ENCODE measurements around the gene IRX3.

Gene IRX3

DNA sequence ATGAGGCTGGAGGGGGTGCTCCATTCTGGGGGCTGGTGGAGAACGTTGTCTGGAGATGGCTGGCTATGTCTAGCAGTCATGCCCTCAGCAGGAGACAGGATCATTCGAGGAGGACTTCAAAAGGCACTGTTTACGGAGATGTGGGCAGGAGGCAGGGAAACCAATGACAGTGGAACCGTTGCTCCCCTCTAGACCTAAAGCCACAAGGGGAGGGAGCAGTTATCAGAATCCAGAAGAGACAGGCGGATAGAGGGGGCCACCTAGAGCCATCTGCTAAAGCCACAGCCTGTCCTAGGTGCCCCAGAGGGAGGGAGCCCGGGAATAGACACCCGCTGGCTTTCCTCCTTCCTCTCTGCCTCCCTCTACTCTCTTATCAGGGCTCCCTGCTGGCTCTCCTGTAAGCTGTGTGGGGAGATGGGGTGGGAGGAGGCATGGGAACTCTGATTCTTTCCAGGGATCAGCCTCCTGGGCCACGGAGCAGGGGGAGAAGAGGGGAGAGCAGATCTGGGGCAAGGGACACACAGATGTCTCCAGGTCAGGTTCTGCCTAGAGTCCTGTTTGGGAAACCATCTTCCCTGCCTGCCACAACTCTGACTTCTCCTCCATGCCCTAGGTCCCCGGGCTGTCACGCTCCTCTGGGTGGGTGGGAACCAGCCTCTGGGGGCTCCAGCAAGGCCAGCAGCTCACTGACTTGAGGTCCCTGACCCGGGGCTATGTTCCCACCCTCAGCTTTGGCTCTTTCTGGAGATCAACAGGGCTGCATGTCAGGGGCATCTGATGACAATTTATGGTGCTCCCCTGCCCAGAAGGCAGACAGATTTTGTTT lies 42.3 kb downstream of the IRX3 start:
- no peak overlapping the region for H3K9ac ChIP-seq (ENCODE audit: low read depth, low read length)
- no peaks in the 10 kb centered on the region; the same call in 1 of the 2 replicates for H3K9me3 ChIP-seq (ENCODE audit: control insufficient read depth, insufficient read depth, low read length)
- no peaks in the 10 kb centered on the region for H3K36me3 ChIP-seq (ENCODE audit: control insufficient read depth, insufficient read depth, low read length)
- H3K4me1 ChIP-seq (ENCODE audit: control insufficient read depth, insufficient read depth, low read length): no peaks in the 10 kb centered on the region
- H3K27me3 ChIP-seq (ENCODE audit: control insufficient read depth, insufficient read depth, low read length): no peaks in the 10 kb centered on the region; the same call in 1 of the 2 replicates
- no peak overlapping the region for H3K27ac ChIP-seq (ENCODE audit: low read depth, low read length)
- no peak overlapping the region for H3K4me3 ChIP-seq (ENCODE audit: low read depth, low read length)

DNA sequence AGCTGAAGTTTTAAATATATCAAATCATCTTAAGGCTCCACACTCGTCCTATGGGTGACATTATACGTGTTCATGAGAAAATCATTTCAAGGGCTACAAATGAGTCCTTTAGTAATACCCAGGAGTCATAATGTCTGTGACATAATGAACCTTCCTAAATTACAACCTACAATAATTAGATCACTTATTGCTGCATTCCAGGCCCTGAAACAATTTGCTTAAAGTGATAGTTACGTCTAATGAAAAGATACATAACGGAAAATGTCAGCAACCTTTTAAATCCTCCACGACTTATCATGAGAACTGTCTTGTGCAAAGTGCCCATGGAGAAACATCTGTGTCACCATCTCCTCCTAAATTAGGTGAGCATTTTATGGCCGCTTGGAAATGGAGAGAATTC lies 43.4 kb downstream of the IRX3 start:
- H3K9me3 ChIP-seq (ENCODE audit: control insufficient read depth, insufficient read depth, low read length): no peaks in the 10 kb centered on the region; the same call in 1 of the 2 replicates
- no peaks in the 10 kb centered on the region for H3K36me3 ChIP-seq (ENCODE audit: control insufficient read depth, insufficient read depth, low read length)
- H3K4me1 ChIP-seq (ENCODE audit: control insufficient read depth, insufficient read depth, low read length): no peaks in the 10 kb centered on the region
- H3K27ac ChIP-seq (ENCODE audit: low read depth, low read length): no peak overlapping the region
- no peak overlapping the region for H3K9ac ChIP-seq (ENCODE audit: low read depth, low read length)
- H3K4me3 ChIP-seq (ENCODE audit: low read depth, low read length): no peak overlapping the region
- H3K27me3 ChIP-seq (ENCODE audit: control insufficient read depth, insufficient read depth, low read length): no peaks in the 10 kb centered on the region; the same call in 1 of the 2 replicates

DNA sequence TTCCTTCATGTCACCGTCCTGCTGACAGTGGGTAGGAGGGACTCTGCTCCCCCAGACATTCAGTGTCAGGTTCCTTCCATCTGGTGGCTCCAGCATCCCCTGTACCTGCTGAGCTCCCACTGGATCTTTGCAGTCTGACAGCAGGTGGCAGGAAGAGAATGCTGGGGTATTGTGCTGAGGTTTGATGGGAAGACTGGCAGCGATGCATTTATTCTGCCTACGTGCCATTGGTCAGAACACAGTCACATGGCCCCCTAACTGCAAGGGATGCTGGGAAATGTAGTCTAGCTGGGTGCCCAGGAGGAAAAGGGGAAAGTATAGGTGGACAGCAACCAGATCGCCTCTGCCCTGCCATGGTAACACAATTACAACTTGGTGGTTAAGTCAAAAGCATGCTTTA lies 44.4 kb downstream of the IRX3 start:
- H3K4me3 ChIP-seq (ENCODE audit: low read depth, low read length): no peak overlapping the region
- no peaks in the 10 kb centered on the region for H3K36me3 ChIP-seq (ENCODE audit: control insufficient read depth, insufficient read depth, low read length)
- no peak overlapping the region for H3K27ac ChIP-seq (ENCODE audit: low read depth, low read length)
- H3K9me3 ChIP-seq (ENCODE audit: control insufficient read depth, insufficient read depth, low read length): no peaks in the 10 kb centered on the region; the same call in 1 of the 2 replicates
- H3K9ac ChIP-seq (ENCODE audit: low read depth, low read length): no peak overlapping the region
- H3K27me3 ChIP-seq (ENCODE audit: control insufficient read depth, insufficient read depth, low read length): no peaks in the 10 kb centered on the region; the same call in 1 of the 2 replicates
- H3K4me1 ChIP-seq (ENCODE audit: control insufficient read depth, insufficient read depth, low read length): no peaks in the 10 kb centered on the region

DNA sequence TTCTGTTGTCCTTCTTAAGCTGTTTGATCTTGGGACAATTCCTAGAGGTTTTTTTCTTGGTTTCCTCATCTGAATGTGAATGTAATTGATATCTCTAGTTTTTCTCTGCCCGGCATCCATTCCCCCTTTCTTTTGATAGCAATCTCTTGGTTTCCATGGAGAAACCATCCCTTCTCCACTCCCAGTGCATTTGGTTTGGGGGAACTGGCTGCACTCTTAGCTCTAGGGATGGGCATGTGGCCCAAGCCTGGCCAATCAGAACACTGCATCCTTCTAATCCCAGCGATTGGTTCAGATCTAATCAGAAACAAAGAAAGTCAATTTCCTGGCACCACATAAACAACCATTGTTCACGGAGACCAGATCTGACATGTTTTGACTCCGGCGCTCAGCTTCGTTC lies 45.1 kb downstream of the IRX3 start:
- no peak overlapping the region for H3K27ac ChIP-seq (ENCODE audit: low read depth, low read length)
- H3K36me3 ChIP-seq (ENCODE audit: control insufficient read depth, insufficient read depth, low read length): no peaks in the 10 kb centered on the region
- H3K4me3 ChIP-seq (ENCODE audit: low read depth, low read length): no peak overlapping the region
- H3K9ac ChIP-seq (ENCODE audit: low read depth, low read length): no peak overlapping the region
- H3K4me1 ChIP-seq (ENCODE audit: control insufficient read depth, insufficient read depth, low read length): no peaks in the 10 kb centered on the region
- H3K27me3 ChIP-seq (ENCODE audit: control insufficient read depth, insufficient read depth, low read length): no peaks in the 10 kb centered on the region; the same call in 1 of the 2 replicates
- H3K9me3 ChIP-seq (ENCODE audit: control insufficient read depth, insufficient read depth, low read length): no peaks in the 10 kb centered on the region; the same call in 1 of the 2 replicates

DNA sequence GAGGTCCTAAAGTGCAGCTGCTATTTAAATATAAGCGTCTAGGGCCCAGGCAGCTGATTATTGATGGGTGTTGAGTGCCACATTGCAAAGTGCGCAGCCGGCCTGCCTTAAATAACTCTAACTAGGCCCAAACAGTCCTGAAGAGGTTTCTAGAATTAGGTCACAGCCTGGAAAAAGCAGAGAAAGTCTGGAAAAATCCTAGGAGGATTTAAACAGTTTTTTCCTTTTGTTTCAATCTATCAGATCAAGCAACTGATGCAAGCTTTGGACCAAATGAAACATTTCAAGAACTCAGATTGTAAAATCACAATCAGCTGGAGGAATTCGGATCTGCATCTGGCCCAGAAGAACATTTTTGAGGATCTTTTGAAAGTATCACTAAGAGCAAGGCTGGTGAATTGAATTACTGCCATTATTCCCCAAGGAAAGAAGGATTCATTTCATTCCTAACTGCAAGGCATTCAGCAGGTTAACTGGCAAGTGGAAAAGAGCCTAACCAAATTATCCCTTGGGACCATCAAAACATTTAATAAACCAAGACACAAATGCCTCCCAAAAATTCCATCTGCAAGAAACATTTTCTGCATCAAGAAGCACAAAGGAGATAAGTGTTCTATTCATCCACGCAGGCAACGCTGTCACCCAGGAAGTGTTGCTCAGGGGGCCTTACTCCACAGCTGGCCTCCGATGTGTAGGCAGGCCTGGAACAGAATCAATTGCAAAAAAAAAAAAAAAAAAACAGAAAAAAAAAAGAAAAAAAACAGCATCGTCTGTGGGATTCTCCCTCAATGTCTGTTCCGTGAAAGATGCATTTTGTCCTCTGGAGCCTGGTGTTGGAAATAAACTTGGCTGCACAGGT lies 46.1 kb downstream of the IRX3 start:
- Histone ChIP-seq H3K27ac (ENCODE audit: low read depth, low read length) (no peak overlapping the region), H3K9ac (ENCODE audit: low read depth, low read length) (no peak overlapping the region), H3K27me3 (ENCODE audit: control insufficient read depth, insufficient read depth, low read length) (no peaks in the 10 kb centered on the region; the same call in 1 of the 2 replicates), H3K4me3 (ENCODE audit: low read depth, low read length) (no peak overlapping the region), H3K4me1 (ENCODE audit: control insufficient read depth, insufficient read depth, low read length) (no peaks in the 10 kb centered on the region), H3K36me3 (ENCODE audit: control insufficient read depth, insufficient read depth, low read length) (no peaks in the 10 kb centered on the region), H3K9me3 (ENCODE audit: control insufficient read depth, insufficient read depth, low read length) (no peaks in the 10 kb centered on the region)

DNA sequence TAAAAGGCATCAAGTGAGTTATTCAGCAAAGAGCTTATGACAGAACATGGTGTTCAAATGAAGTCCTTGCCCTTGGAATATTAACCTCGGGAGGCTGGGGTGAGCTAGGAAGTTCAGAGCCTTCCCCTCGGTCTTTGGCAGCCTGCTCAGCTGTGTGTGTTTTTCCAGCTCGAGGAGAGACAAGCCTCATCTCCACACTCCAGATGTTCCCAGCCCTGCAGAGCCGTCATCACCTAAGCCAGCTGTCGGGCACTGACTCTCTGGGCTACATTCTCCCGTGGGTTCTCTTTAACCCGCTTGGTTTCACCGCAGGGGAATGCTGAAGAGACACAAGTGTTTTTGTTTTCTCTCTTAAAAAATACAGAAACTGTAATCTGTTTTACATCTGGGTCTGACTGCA lies 47.1 kb downstream of the IRX3 start:
- no peaks in the 10 kb centered on the region for H3K4me1 ChIP-seq (ENCODE audit: control insufficient read depth, insufficient read depth, low read length)
- no peaks in the 10 kb centered on the region for H3K36me3 ChIP-seq (ENCODE audit: control insufficient read depth, insufficient read depth, low read length)
- no peaks in the 10 kb centered on the region for H3K27me3 ChIP-seq (ENCODE audit: control insufficient read depth, insufficient read depth, low read length)
- H3K9me3 ChIP-seq (ENCODE audit: control insufficient read depth, insufficient read depth, low read length): no peaks in the 10 kb centered on the region
- H3K9ac ChIP-seq (ENCODE audit: low read depth, low read length): no peak overlapping the region
- no peak overlapping the region for H3K27ac ChIP-seq (ENCODE audit: low read depth, low read length)
- no peak overlapping the region for H3K4me3 ChIP-seq (ENCODE audit: low read depth, low read length)

DNA sequence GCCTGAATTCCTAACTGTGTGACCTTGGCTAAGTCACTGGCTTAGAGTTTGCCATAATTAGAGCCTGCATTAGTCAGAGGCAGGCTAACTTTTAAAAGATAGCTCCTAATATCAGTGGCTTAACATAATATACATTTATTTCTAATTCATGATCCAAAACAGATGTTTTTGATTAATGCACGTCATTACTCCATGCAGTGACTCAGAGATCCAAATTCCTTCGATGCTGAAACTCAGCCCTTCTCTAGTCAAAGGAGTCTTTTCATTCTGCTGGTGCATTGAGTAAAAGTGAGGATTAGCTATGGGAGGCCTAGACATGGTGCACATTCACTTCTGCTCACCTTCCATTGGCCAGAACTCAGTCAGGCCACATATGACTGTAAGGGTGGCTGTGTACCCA lies 49.8 kb downstream of the IRX3 start:
- no peaks in the 10 kb centered on the region for H3K9me3 ChIP-seq (ENCODE audit: control insufficient read depth, insufficient read depth, low read length)
- no peak overlapping the region for H3K27ac ChIP-seq (ENCODE audit: low read depth, low read length)
- H3K9ac ChIP-seq (ENCODE audit: low read depth, low read length): no peak overlapping the region
- no peaks in the 10 kb centered on the region for H3K36me3 ChIP-seq (ENCODE audit: control insufficient read depth, insufficient read depth, low read length)
- no peaks in the 10 kb centered on the region for H3K4me1 ChIP-seq (ENCODE audit: control insufficient read depth, insufficient read depth, low read length)
- H3K27me3 ChIP-seq (ENCODE audit: control insufficient read depth, insufficient read depth, low read length): no peaks in the 10 kb centered on the region
- no peak overlapping the region for H3K4me3 ChIP-seq (ENCODE audit: low read depth, low read length)

DNA sequence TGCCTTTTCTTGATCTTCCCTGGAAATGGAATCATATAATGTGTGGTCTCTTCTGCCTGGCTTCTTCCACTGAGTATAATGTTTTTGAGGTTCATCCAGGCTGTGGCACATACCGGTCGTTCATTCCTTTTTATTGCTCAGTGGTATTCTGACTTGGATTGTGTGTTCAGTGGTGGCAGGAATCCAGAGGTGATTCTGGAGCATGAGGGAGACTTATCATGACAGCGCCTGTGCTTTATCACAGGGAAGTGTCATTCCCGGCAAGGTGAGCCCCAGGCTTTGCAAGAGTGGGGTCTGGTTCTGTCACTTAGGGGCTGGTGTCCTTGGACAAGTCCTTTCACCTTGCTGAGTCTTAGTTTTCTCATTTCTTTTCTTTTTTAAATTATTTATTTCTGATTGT lies 53.0 kb downstream of the IRX3 start:
- no peak overlapping the region for H3K4me3 ChIP-seq (ENCODE audit: low read depth, low read length)
- H3K9me3 ChIP-seq (ENCODE audit: control insufficient read depth, insufficient read depth, low read length): no peaks in the 10 kb centered on the region
- H3K4me1 ChIP-seq (ENCODE audit: control insufficient read depth, insufficient read depth, low read length): no peaks in the 10 kb centered on the region
- H3K27ac ChIP-seq (ENCODE audit: low read depth, low read length): no peak overlapping the region
- no peaks in the 10 kb centered on the region for H3K36me3 ChIP-seq (ENCODE audit: control insufficient read depth, insufficient read depth, low read length)
- H3K27me3 ChIP-seq (ENCODE audit: control insufficient read depth, insufficient read depth, low read length): no peaks in the 10 kb centered on the region
- no peak overlapping the region for H3K9ac ChIP-seq (ENCODE audit: low read depth, low read length)
